Chondrocyte (in vitro differentiated cells): ENCODE data around the gene MLX. TPM values are rescaled to one million over a fixed set of nuclear protein-coding genes. Genes with fewer than 3 reads are reported as not detected.
"Not testable (repeated sequence)": the region's sequence is repeated elsewhere in the genome, so short reads cannot be mapped to it uniquely, and the experiment has no call there.

Source experiments
- DNase-seq: peaks from one replicate; pipeline ENCODE4 v3.0.0; 2021; ENCODE audit warnings: mixed read lengths, low spot score
- H3K27ac Mint-ChIP-seq: one replicate; pipeline ENCODE4 v1.8.0; 2021; ENCODE audit warnings: mild to moderate bottlenecking, moderate library complexity, mixed read lengths; ENCODE audit not compliant: unreplicated experiment
- H3K27me3 Mint-ChIP-seq: 2 replicates; pipeline ENCODE4 v1.8.0; 2021; ENCODE audit warnings: low read depth, mixed read lengths
- H3K36me3 Mint-ChIP-seq: 2 replicates; pipeline ENCODE4 v1.8.0; 2021; ENCODE audit warnings: low read depth, mixed read lengths
- H3K4me1 Mint-ChIP-seq: 2 replicates; pipeline ENCODE4 v1.8.0; 2021; ENCODE audit warnings: low read depth, mild to moderate bottlenecking, mixed read lengths
- H3K4me3 Mint-ChIP-seq: one replicate; pipeline ENCODE4 v1.8.0; 2021; ENCODE audit warnings: mild to moderate bottlenecking, moderate library complexity, mixed read lengths; ENCODE audit not compliant: unreplicated experiment
- H3K9me3 Mint-ChIP-seq: 2 replicates; pipeline ENCODE4 v1.8.0; 2021; ENCODE audit warnings: low read depth, mixed read lengths
- total RNA-seq: library from RNA; stranded (reverse); gene quantifications from 3 replicates; pipeline ENCODE4 v1.2.1, GENCODE V29; 2021
- TF ChIP-seq, protein P1 (sequence below): fragments of 200-600 bp; sonication (generic); IDR thresholded peaks from 2 replicates; pipeline ENCODE4 v1.5.0; 2021; ENCODE audit warnings: antibody characterized with exemption, mild to moderate bottlenecking, moderate library complexity

MLX gene
- total RNA-seq, 1 donor from 2014 or later, result 30.3 TPM

DNA sequence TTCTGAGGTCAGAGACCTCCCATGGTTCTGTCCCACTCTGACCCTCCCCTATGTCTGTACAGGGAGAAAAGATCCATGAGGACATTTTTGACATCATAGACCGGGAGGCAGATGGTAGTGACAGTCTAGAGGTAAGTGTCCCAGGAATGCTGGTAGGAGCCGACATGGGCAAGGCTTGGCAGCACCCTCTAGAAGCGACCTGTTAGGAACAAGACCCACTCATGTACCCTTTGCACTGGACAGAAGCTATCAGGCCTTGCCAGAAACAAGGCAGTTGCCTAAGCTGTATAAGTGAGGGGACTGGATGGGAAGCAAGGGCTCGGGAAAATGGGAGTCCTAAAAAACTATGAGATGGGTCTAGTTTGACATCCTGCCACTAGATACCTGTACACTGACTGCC lies 45.1 kb downstream of the MLX start:
- H3K4me1 Mint-ChIP-seq, result peaks cover 21% of the 10 kb centered on the region
- DNase-seq, result no peak
- H3K27ac Mint-ChIP-seq, result no peak overlapping the region
- no peak overlapping the region for H3K4me3 Mint-ChIP-seq
- H3K9me3 Mint-ChIP-seq, result no peaks in the 10 kb centered on the region
- peaks cover 26% of the 10 kb centered on the region for H3K36me3 Mint-ChIP-seq
- TF ChIP-seq, protein P1, sequence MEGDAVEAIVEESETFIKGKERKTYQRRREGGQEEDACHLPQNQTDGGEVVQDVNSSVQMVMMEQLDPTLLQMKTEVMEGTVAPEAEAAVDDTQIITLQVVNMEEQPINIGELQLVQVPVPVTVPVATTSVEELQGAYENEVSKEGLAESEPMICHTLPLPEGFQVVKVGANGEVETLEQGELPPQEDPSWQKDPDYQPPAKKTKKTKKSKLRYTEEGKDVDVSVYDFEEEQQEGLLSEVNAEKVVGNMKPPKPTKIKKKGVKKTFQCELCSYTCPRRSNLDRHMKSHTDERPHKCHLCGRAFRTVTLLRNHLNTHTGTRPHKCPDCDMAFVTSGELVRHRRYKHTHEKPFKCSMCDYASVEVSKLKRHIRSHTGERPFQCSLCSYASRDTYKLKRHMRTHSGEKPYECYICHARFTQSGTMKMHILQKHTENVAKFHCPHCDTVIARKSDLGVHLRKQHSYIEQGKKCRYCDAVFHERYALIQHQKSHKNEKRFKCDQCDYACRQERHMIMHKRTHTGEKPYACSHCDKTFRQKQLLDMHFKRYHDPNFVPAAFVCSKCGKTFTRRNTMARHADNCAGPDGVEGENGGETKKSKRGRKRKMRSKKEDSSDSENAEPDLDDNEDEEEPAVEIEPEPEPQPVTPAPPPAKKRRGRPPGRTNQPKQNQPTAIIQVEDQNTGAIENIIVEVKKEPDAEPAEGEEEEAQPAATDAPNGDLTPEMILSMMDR, result no peak
- H3K27me3 Mint-ChIP-seq, result no peaks in the 10 kb centered on the region

DNA sequence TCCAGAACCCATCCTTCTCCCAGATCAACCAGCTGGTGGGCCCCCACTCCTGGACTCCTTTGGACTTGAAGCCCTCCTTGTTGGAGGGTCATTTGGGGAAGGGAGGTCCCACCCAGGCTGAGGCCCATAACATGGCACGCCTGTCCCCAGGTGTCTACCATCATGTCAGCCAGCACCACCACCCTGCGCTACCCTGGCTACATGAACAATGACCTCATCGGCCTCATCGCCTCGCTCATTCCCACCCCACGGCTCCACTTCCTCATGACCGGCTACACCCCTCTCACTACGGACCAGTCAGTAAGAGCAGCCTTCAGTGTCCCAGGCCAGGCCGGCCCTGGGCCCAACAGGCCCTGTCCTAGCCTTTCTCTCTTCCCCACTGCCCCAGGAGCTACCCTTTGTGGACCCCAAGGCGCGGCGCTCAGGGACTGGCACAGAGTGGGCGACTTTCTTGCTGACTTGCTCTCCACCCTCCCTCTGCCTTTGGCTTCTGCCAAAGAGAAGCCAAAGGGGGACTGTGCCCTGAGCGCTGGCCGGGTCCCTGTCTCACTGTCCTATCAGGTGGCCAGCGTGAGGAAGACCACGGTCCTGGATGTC lies 46.9 kb downstream of the MLX start:
- H3K27me3 Mint-ChIP-seq, result no peaks in the 10 kb centered on the region
- H3K4me1 Mint-ChIP-seq, result peaks cover 13% of the 10 kb centered on the region
- TF ChIP-seq, protein P1, result no peak

DNA sequence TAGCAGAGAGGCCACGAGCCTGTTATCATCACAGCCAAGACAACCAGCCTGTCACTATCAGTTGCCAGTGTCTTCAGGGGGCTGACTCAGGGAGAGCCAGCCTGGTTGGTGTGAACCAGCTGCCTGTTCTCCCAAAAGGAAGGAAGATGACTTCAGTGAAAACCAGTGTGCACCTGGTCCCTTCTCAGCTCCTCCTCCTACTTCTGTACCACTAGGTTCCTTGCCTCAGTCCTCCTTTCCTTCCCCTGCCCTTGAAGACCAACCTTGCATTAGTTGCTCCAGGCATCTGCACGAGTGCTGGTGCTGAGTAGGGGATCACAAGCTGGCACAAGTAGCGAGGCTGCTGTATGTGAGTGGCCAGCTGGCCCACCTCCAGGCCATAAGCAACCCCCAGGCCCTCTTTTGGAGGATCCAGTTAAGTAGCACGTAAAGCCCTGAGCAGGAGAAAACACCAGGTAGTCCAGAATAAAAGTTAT lies 51.1 kb downstream of the MLX start:
- no peak overlapping the region for H3K27ac Mint-ChIP-seq
- H3K36me3 Mint-ChIP-seq, result peaks cover 19% of the 10 kb centered on the region
- H3K27me3 Mint-ChIP-seq, result no peaks in the 10 kb centered on the region
- TF ChIP-seq, protein P1, result no peak
- H3K4me3 Mint-ChIP-seq, result no peak overlapping the region
- H3K4me1 Mint-ChIP-seq, result peaks cover 9% of the 10 kb centered on the region
- DNase-seq, result no peak
- H3K9me3 Mint-ChIP-seq, result no peaks in the 10 kb centered on the region

More for the DNA sequence above, 46.9 kb downstream of the MLX start:
- Mint-ChIP-seq H3K9me3 (no peaks in the 10 kb centered on the region), H3K36me3 (peaks cover 26% of the 10 kb centered on the region), H3K27ac (no peak overlapping the region), H3K4me3 (no peak overlapping the region)
- DNase-seq, result no peak

DNA sequence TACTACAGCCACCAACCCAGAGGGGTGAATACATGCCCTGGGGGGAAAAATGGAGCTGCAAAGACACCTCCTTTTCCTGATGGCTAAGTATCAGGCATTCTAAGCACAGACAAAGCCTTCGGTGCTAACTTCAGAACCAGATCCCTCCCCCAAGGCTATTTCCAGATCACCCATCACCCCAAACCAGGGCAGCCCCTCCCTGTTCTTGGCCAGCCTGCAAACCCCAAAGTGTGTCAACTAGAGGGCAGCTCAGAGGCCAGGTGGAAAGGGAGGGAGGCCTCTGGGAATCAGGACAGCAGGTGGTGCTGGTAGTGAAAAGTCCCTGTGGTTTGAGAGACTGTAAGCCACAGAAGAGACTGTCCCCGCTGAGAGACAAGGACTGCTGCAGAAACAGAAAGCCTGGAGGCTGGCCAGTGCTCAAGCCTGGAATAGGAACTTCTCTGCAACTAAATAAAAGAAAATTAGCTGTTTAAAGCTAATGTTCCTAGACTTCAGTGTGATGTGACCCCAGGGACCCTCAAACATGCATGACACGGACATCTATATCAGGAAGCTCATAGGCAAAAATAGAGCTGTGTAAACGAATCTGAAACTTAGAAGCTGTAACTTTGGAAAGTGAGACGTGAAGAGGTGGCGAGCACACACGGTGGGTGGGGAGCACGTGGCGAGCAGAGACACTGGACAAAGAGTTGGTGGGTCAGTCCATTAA lies 51.7 kb downstream of the MLX start:
- TF ChIP-seq, protein P1, result peak; percentile 31
- Mint-ChIP-seq H3K36me3 (peaks cover 17% of the 10 kb centered on the region), H3K4me3 (no peak overlapping the region), H3K27ac (peak overlapping the region; percentile 60), H3K4me1 (peaks cover 9% of the 10 kb centered on the region), H3K27me3 (no peaks in the 10 kb centered on the region), H3K9me3 (no peaks in the 10 kb centered on the region)
- no peak for DNase-seq

DNA sequence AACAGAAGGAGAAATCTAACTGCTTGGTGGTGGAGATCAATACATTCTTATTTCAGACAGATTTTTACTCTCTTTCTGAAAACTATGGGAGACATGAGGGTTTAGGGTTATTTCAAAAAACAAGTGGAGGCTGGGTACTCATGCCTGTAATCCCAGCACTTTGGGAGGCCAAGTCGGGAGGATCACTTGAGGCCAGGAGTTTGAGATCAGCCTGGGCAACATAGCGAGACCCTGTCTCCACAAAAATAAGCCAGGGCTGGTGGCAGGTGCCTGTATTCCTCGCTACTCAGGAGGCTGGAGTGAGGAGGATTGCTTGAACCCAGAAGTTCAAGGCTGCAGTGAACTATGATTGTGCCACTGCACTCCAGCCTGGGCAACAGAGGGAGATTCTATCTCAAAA lies 55.1 kb downstream of the MLX start:
- H3K4me1 Mint-ChIP-seq, H3K9me3 Mint-ChIP-seq, H3K27ac Mint-ChIP-seq, DNase-seq, H3K36me3 Mint-ChIP-seq, H3K27me3 Mint-ChIP-seq, H3K4me3 Mint-ChIP-seq: not testable (repeated sequence)

Other genes starting within 250 kb of the MLX start
- gene STAT3, start 178.7 kb upstream of the MLX start, total RNA-seq, result 164 to 203 TPM (median 164 TPM) in 3 replicates
- 501 to 877 TPM (median 874 TPM) in 3 replicates for gene CAVIN1, start 143.8 kb upstream of the MLX start, total RNA-seq
- 49.9 to 63.4 TPM (median 61.3 TPM) in 3 replicates for gene ATP6V0A1, start 108.2 kb upstream of the MLX start, total RNA-seq
- 64.5 to 68.7 TPM (median 66.4 TPM) in 3 replicates for gene NAGLU, start 30.9 kb upstream of the MLX start, total RNA-seq
- 1.4 to 2.6 TPM (median 1.4 TPM) in 3 replicates for gene HSD17B1, start 14.2 kb upstream of the MLX start, total RNA-seq
- gene COASY, start 5.0 kb upstream of the MLX start, total RNA-seq, result 31.2 to 57.3 TPM (median 37.1 TPM) in 3 replicates
- 4.9 to 13.0 TPM (median 6.1 TPM) in 3 replicates for gene PSMC3IP, start 10.6 kb downstream of the MLX start, total RNA-seq
- gene RETREG3, start 42.3 kb downstream of the MLX start, total RNA-seq, result 50.4 to 62.9 TPM (median 61.8 TPM) in 3 replicates
- gene TUBG1, start 42.6 kb downstream of the MLX start, total RNA-seq, result 41.1 to 70.4 TPM (median 41.6 TPM) in 3 replicates
- gene TUBG2, start 92.2 kb downstream of the MLX start, total RNA-seq, result 26.2 to 36.5 TPM (median 29.2 TPM) in 3 replicates
- 23.7 to 41.5 TPM (median 38.7 TPM) in 3 replicates for gene PLEKHH3, start 109.9 kb downstream of the MLX start, total RNA-seq
- 1.2 to 1.8 TPM (median 1.6 TPM) in 3 replicates for gene CCR10, start 114.7 kb downstream of the MLX start, total RNA-seq
- 22.8 to 43.6 TPM (median 42.1 TPM) in 3 replicates for gene CNTNAP1, start 115.4 kb downstream of the MLX start, total RNA-seq
- gene EZH1, start 177.9 kb downstream of the MLX start, total RNA-seq, result 22.2 to 25.6 TPM (median 22.4 TPM) in 3 replicates
- gene RAMP2, start 194.1 kb downstream of the MLX start, total RNA-seq, result 0.63 to 4.9 TPM (median 3.9 TPM) in 3 replicates
- gene VPS25, start 206.3 kb downstream of the MLX start, total RNA-seq, result 52.5 to 63.9 TPM (median 55.1 TPM) in 3 replicates
- gene WNK4, start 213.5 kb downstream of the MLX start, total RNA-seq, result 0.26 to 0.32 TPM in 2 of 3 replicates, not detected in the other
- gene COA3, start 231.6 kb downstream of the MLX start, total RNA-seq, result 38.7 to 49.1 TPM (median 39.5 TPM) in 3 replicates
- 0.60 TPM in 1 of 3 replicates, not detected in the others for gene CNTD1, start 231.8 kb downstream of the MLX start, total RNA-seq